Loucy (cell line): Measurements from ENCODE around the gene SUPT4H1.

Experiments
- CTCF ChIP-seq: fragments of 200-600 bp; sonication (generic); conservative IDR thresholded peaks from 2 replicates; pipeline ENCODE4 v1.5.1; 2014; ENCODE audit warnings: mild to moderate bottlenecking, antibody characterized with exemption, low read length
- EZH2phosphoT487 ChIP-seq: fragments of 200-600 bp; IDR thresholded peaks from 2 replicates; pipeline ENCODE4 v1.6.1; 2018; ENCODE audit warnings: antibody characterized with exemption, mild to moderate bottlenecking, moderate library complexity, borderline replicate concordance

DNA sequence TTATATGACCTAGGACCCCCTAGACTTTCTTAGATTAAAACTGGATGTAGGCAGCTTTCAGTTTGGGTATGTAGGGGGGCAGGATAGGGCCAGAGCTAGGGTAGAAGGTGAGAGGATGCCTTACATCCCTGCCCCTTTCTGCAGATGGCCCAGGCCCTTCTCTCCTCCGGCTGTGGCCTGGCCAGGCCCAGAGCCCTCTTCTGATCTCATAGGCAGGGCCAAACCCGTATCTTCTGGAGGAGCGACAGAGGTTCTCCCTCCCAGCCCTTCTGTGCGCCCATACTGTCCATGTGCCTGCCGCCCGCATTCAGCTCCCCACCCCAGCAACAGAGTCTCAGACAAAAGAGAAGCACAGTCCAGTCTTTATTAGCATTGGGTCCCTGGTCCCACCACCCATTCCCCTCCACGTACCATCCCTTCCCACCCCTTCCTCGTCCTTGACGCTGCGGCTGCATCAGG lies 21.4 kb downstream of the SUPT4H1 start:
- no peak for TF ChIP-seq CTCF
- no peak for TF ChIP-seq EZH2phosphoT487
